ENCODE measurements around the gene PCBP3.

Gene PCBP3

GRCh38 chr21:45931397-45931969, 288.0 kb downstream of the PCBP3 start:
- no peak for DNase-seq (ENCODE audit: low read depth)

GRCh38 chr21:45932922-45933502, 289.5 kb downstream of the PCBP3 start:
- DNase-seq (ENCODE audit: low read depth): no peak

GRCh38 chr21:45934085-45934484, 290.6 kb downstream of the PCBP3 start:
- DNase-seq (ENCODE audit: low read depth): no peak

GRCh38 chr21:45934554-45934953, 291.0 kb downstream of the PCBP3 start:
- DNase-seq (ENCODE audit: low read depth): no peak

- DNase-seq (ENCODE audit: low read depth): peak; percentile 21
Measured at GRCh38 chr21:45935628-45936027, 292.1 kb downstream of the PCBP3 start.

- no peak for DNase-seq (ENCODE audit: low read depth)
Measured at GRCh38 chr21:45937721-45938452, 294.4 kb downstream of the PCBP3 start.

GRCh38 chr21:45938453-45938755, 294.9 kb downstream of the PCBP3 start:
- DNase-seq (ENCODE audit: low read depth): no peak

- no peak for DNase-seq (ENCODE audit: low read depth)
Measured at GRCh38 chr21:45938811-45939520, 295.4 kb downstream of the PCBP3 start.

- no peak for DNase-seq (ENCODE audit: low read depth)
Measured at GRCh38 chr21:45939521-45940045, 296.1 kb downstream of the PCBP3 start.

- DNase-seq (ENCODE audit: low read depth): no peak
Measured at GRCh38 chr21:45940091-45940490, 296.6 kb downstream of the PCBP3 start.

GRCh38 chr21:45940621-45941337, 297.3 kb downstream of the PCBP3 start:
- no peak for DNase-seq (ENCODE audit: low read depth)

- DNase-seq (ENCODE audit: low read depth): no peak
Measured at GRCh38 chr21:45941338-45941710, 297.8 kb downstream of the PCBP3 start.

GRCh38 chr21:45941717-45942546, 298.4 kb downstream of the PCBP3 start:
- no peak for DNase-seq (ENCODE audit: low read depth)

- DNase-seq (ENCODE audit: low read depth): no peak
Measured at GRCh38 chr21:45942755-45943629, 299.5 kb downstream of the PCBP3 start.

GRCh38 chr21:45943630-45944540, 300.4 kb downstream of the PCBP3 start:
- no peak for DNase-seq (ENCODE audit: low read depth)

GRCh38 chr21:45944601-45945000, 301.1 kb downstream of the PCBP3 start:
- DNase-seq (ENCODE audit: low read depth): no peak

GRCh38 chr21:45945066-45945867, 301.7 kb downstream of the PCBP3 start:
- DNase-seq (ENCODE audit: low read depth): no peak

GRCh38 chr21:45945868-45946210, 302.3 kb downstream of the PCBP3 start:
- no peak for DNase-seq (ENCODE audit: low read depth)

- no peak for DNase-seq (ENCODE audit: low read depth)
Measured at GRCh38 chr21:45947296-45947695, 303.8 kb downstream of the PCBP3 start.
